Esophagus muscularis mucosa (tissue), 4 donors: ENCODE results near the gene CASS4. TPM values are rescaled to one million over a fixed set of nuclear protein-coding genes. Genes with fewer than 3 reads are reported as not detected.

Source experiments
- DNase-seq: peaks from one replicate; pipeline ENCODE4 v3.0.0-alpha.2; 2017; ENCODE audit errors: extremely low spot score
- H3K27ac ChIP-seq, 4 donors: fragments of 200-600 bp; sonication (generic); replicated peaks in 1 of 4; 1 replicate in 3 of 4; 2 replicates in 1 of 4; pipeline ENCODE4 v1.5.1; 2016 to 2019; ENCODE audit warnings: mild to moderate bottlenecking in 1 of 4
- H3K27me3 ChIP-seq, 4 donors: fragments of 200-600 bp; sonication (generic); one replicate each; pipeline versions ENCODE4 v1.5.1 to v1.6.0; 2016 to 2019
- H3K36me3 ChIP-seq, 4 donors: fragments of 200-600 bp; sonication (generic); one replicate each; pipeline ENCODE4 v1.5.1; 2016 to 2019
- H3K4me1 ChIP-seq, 4 donors: fragments of 200-600 bp; sonication (generic); one replicate each; pipeline ENCODE4 v1.5.1; 2016 to 2019
- H3K4me3 ChIP-seq, 4 donors: fragments of 200-600 bp; sonication (generic); 1 replicate in 2 of 4; 2 replicates in 2 of 4; pipeline ENCODE4 v1.5.1; 2016 to 2019; ENCODE audit warnings: mild to moderate bottlenecking in 4 of 4, moderate library complexity in 1 of 4
- H3K9me3 ChIP-seq, 4 donors: fragments of 200-600 bp; sonication (generic); 1 replicate in 3 of 4; 2 replicates in 1 of 4; pipeline ENCODE4 v1.5.1; 2016 to 2019
- POLR2AphosphoS5 ChIP-seq, 2 donors: sonication (generic); formaldehyde crosslinking; IDR thresholded peaks; one replicate each; pipeline ENCODE4 v1.6.1; 2017; ENCODE audit warnings: antibody characterized with exemption in 2 of 2
- WGBS: methylation state at CpG from one replicate; pipeline ENCODE4 v1.1.5; 2018; 5-methylcytosine and 5-hydroxymethylcytosine counted together
- intact Hi-C: fragments of 100-400 bp; cut with DNase I; formaldehyde crosslinking; loops from one replicate; pipeline ENCODE4 v1.15.1; 2023
- small RNA-seq, 3 donors: library from RNA; depleted of rRNA; stranded (forward); fragments of <200 nt; gene quantifications; one replicate each; pipeline ENCODE3, GENCODE V24; 2016
- total RNA-seq, 4 donors: library from RNA; depleted of rRNA; stranded (reverse); fragments of >200 nt; gene quantifications; one replicate each; pipeline versions ENCODE4 v1.1.0 to v1.2.1, GENCODE V29; 2016
- TF ChIP-seq, protein P1 (sequence below), 3 experiments: fragments of 200-600 bp in 2 of 3; fragments of 450-650 bp in 1 of 3; sonication (generic) in 2 of 3; IDR thresholded peaks; one replicate each; pipeline ENCODE4 v1.5.1; 2017 to 2019; ENCODE audit warnings: antibody characterized with exemption in 3 of 3, mild to moderate bottlenecking in 2 of 3, moderate library complexity in 1 of 3

CASS4 gene
- total RNA-seq, 4 donors from 2014 or later: 3.1 to 8.1 (median 5.4) TPM

DNA sequence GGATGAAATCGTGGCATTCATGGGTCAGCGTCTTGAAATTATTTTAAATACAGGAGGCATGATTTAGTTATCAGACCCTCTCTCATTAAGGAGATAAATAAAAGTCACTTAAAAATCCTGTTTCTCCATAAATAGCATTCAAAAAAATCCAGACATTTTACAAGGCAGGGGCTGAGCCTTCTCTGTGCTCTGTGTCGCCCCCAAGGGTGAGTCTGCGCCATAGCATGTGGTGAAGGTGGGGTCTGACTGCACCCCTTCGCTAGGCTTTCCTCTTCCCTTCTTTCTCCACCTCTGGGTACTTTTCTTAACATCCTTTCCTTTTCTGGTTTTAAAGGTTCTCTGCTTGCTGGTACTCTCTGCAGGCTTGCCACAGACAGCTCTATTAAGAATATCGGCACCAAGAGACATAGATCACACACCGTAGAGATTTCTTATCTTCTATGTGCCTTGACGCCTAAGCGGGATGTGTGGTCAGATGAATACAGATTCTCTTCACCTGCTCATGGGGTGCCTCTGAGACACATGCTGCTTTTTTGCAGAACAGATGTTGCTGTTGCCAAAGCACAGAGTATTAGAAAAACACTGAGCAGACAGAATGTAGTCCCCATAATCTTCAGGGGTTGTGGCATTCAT lies 92.4 kb downstream of the CASS4 start:
- no peaks in the 10 kb centered on the region for H3K4me1 ChIP-seq
- DNase-seq: no peak
- WGBS: 88% methylated on average over 9 of the region's 9 CpGs
- TF ChIP-seq, protein P1, sequence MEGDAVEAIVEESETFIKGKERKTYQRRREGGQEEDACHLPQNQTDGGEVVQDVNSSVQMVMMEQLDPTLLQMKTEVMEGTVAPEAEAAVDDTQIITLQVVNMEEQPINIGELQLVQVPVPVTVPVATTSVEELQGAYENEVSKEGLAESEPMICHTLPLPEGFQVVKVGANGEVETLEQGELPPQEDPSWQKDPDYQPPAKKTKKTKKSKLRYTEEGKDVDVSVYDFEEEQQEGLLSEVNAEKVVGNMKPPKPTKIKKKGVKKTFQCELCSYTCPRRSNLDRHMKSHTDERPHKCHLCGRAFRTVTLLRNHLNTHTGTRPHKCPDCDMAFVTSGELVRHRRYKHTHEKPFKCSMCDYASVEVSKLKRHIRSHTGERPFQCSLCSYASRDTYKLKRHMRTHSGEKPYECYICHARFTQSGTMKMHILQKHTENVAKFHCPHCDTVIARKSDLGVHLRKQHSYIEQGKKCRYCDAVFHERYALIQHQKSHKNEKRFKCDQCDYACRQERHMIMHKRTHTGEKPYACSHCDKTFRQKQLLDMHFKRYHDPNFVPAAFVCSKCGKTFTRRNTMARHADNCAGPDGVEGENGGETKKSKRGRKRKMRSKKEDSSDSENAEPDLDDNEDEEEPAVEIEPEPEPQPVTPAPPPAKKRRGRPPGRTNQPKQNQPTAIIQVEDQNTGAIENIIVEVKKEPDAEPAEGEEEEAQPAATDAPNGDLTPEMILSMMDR (IDR thresholded peaks at IDR 0.05): peak in 1 of 3 experiments; percentile 24
- TF ChIP-seq POLR2AphosphoS5 (IDR thresholded peaks at IDR 0.05): no peak
- no peaks in the 10 kb centered on the region for H3K27me3 ChIP-seq
- H3K4me3 ChIP-seq: no peak overlapping the region
- H3K27ac ChIP-seq: no peak overlapping the region
- peaks cover 0 to 26% (median 9%) of the 10 kb centered on the region in 4 donors for H3K36me3 ChIP-seq
- no peaks in the 10 kb centered on the region for H3K9me3 ChIP-seq
- intact Hi-C loops: no loop called here

- Histone ChIP-seq H3K27ac (no peak overlapping the region), H3K4me1 (no peaks in the 10 kb centered on the region), H3K36me3 (peaks cover 0 to 19% (median 4%) of the 10 kb centered on the region in 4 donors), H3K9me3 (no peaks in the 10 kb centered on the region), H3K27me3 (no peaks in the 10 kb centered on the region), H3K4me3 (no peak overlapping the region)
- intact Hi-C loops: no loop called here
- 65% methylated on average over 3 of the region's 3 CpGs for WGBS
- no peak for DNase-seq
- TF ChIP-seq POLR2AphosphoS5 (IDR thresholded peaks at IDR 0.05): no peak
Measured at GRCh38 chr20:56506103-56506502, 94.0 kb downstream of the CASS4 start.

Small RNA genes within 50 kb of the gene (small RNA-seq; reads per million reads assigned to genes)
- 0 reads per million in 3 donors for gene RPL39P

Other genes starting within 250 kb of the CASS4 start
- not detected for gene MC3R, start 163.5 kb upstream of the CASS4 start, total RNA-seq
- gene FAM210B, start 53.3 kb upstream of the CASS4 start, total RNA-seq: 10 to 100 TPM; 48.2 to 75.0 (median 54.5) TPM
- 1 to 10 TPM in 3 of 4 donors, under 1 TPM in 1; 0.66 to 2.1 (median 1.4) TPM for gene AURKA, start 20.0 kb upstream of the CASS4 start, total RNA-seq
- gene CSTF1, start 19.6 kb upstream of the CASS4 start, total RNA-seq: 10 to 100 TPM; 16.2 to 22.9 (median 20.7) TPM
- gene RTF2, start 56.4 kb downstream of the CASS4 start, total RNA-seq: 10 to 100 TPM; 71.0 to 93.3 (median 78.5) TPM
- gene FAM209A, start 112.5 kb downstream of the CASS4 start, total RNA-seq: under 1 TPM in 1 of 4 donors, not detected in 3; 0.50 TPM
- gene FAM209B, start 121.0 kb downstream of the CASS4 start, total RNA-seq: under 1 TPM in 1 of 4 donors, not detected in 3; 0.52 TPM
- 1 to 10 TPM; 1.9 to 3.4 (median 2.4) TPM for gene TFAP2C, start 217.0 kb downstream of the CASS4 start, total RNA-seq